Stimulated activated CD8-positive, alpha-beta memory T cell treated with anti-CD3 and anti-CD28 coated beads, Interleukin-15, amount 100 ng/mL, for 24 hours (primary cell): Measurements from ENCODE around the gene PACRG.
"Not testable (repeated sequence)": the region's sequence is repeated elsewhere in the genome, so short reads cannot be mapped to it uniquely, and the experiment has no call there.

Experiments used
- DNase-seq: peaks from one replicate; pipeline ENCODE4 v3.0.0-alpha.2; 2020; ENCODE audit warnings: low read depth

The PACRG gene

DNA sequence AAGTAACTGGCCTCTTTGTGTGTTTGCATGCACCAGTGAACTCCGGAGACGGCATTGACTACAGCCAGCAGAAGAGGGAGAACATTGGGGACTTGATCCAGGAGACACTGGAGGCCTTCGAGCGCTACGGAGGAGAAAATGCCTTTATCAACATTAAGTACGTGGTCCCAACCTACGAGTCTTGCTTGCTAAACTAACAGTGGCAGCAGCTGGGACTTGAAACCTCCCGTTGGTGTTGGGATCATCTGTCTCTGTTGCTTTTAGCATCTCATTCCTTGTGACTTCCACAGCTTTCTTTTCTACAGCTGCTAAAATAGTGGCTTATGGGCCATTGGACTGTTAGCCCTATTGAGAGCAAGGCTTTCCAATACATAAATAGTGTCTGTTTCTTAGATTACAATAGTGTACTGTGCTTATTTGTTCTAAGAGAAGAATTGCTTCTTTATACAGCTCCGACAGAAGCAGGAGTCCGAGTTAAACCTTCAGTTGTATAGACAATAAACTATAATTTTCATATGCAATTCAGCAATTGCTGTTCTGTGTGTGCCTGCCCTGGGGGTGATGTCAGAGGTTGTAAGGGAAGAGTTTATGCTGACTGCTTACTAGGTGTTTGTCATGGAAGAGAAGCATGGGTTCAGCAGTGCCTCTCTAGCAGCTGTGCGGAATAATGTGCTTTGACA lies 587.2 kb downstream of the PACRG start:
- DNase-seq: no peak

DNA sequence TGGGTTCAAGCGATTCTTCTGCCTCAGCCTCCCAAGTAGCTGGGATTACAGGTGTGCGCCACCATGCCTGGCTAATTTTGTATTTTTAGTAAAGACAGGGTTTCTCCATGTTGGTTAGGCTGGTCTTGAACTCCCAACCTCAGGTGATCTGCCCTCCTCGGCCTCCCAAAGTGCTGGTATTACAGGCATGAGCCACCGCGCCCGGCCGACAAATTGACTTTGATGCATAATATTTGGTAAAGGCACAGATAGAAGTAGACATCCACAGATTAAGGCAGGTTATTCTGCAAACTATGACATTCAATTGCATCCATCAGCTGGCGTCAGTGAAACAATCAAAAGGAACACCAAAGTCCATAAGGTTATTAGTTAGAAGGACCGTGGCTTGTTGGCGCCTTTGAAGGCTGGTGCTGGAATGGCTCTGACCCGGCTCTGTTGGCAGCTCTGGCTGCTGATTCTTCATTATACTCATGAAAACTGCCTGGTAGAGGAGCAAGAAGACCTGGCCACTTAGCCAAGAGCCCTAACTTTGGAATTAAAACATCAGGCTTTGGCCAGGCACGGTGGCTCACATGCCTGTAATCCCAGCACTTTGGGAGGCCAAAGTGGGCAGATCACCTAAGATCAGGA lies 589.2 kb downstream of the PACRG start:
- not testable (repeated sequence) for DNase-seq

DNA sequence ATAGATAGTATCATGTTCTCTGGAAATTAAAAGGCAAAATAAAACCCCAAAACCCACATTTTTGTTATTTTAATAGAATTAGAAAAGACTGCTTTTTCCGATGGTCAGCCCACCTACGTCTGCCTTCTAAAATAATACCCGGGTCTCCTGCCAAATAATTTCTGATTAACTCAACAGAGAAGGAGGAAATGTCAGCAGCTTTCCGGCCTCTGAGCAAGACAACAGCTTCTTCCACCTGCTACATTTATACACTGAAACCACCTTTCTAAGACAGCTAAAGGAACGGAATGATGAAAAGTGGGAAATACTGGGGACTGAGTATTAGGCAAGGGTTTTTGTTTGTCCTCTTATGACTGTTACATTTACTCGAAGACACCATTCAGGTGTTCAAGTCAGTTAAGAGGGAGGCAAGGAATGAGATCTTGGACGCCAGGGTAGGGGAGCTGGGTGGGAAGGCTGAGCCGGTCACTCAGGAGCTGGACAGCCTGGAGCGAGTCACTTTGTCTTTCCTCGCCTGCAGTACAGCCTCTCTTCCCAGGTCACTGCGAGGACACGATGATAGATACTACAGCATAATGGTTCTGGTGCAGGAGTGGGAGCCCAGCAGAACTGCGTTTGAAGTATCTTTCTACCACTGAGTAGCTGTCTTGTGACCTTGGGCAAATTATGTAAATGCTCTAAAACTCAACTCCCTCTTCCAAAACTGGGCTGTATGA lies 590.5 kb downstream of the PACRG start:
- no peak for DNase-seq

DNA sequence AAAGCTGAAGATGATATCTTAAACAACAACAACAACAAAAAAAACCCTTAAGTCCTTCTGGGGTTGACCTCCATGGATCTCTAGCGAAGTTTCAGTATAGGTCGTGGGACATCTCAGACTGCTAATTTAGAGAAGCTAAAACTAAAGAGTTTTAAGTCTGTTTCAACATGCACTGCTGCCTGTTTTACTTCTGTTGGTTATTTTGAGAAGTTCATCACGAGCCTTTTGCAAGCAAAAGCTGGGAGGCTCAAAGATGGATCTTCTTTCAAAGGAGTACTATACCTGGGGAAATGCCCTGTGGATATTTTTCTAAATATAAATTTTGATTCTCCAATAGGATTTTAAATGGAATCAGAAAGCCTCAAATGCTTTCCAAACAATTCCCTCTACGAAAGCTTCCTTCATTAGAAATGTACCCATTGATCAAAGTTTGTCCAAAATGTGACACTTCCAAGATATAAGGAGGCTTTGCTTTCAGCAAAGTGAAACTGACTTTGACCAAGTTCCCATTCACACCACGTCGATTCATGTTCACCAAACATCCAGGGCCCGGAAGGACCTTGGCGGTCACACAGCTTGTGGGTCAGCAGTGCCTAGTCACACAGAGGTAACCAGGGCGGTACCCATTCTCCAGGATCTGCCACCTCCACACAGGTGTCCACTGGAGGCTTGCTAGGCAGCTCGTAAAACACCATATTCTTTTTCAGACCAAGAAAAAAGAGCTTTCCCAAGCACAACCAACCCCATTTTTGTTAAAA lies 592.0 kb downstream of the PACRG start:
- DNase-seq: no peak

DNA sequence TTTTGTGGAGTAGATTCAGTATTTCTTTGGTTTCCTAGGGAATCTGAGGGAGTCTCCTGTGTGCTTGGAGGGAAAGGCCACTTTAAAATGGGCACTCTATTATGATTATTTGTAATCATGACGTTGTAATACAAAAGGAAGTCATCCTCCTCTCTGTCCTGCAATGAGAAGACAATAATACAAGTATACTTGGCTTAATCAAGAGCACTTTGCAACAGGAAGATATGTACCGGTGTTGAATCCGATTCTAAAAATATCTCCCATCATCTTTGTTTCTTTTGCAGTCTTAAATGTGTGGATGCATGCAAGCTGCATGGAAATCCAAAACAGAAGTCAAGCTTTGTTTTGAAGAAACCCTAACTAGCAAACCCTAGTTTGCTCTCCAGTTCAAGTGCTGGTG lies 592.6 kb downstream of the PACRG start:
- DNase-seq: no peak

DNA sequence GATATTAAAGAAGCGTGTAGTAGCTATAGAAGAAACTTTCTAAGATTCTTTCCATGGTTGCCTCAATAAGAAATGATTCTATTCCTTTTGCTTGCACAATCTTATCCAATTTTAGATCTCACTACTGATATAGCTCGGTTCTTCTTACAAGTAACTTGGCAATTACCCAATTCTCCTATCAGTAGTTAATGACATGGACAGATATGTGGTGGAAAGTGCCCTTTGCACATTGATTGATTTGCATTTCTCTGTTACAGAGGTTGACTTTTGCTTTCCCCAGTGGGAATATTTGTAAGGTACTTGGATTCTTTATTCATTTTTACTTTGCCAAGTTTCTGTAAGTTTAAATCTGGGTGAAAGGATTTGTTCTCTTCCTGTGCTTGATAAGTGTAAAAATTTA lies 593.0 kb downstream of the PACRG start:
- DNase-seq: no peak

DNA sequence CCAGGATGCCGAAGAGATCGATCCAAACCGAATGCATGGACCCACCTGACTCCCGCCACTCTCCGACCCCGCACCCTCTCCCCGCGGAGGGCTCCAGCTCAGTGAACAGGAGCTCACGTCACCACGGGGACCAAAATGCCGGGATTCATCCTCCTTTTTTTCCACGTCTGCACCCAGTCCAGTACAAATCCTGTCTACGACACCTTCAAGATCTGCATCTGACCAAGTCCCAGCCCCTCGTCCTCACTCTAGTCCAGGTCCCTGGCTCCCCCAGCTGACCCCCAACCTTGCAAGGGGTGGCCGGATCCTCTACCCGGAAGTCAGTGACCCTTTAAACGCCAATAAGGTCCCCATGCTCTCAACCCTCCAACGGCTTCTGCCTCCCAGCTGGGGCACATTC lies 593.9 kb downstream of the PACRG start:
- DNase-seq: no peak

DNA sequence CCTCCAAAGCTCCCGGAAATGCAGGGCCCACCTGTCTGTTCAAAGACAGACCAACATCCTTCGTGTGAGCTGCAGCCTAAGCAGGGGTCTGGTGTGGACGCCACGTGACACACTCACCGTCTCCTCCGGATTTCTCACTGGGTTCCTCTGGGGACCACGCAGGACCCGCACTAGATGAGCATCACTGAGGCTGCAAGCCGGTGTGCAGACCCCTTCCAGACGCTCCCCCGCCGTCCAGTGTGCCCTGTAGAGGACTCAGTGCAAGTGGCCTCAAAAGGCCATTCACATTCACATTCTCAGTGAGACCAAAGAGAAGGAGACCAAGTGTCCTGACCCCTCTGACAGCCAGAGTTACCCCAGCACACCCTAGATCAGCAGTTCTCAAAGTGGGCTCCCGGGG lies 595.5 kb downstream of the PACRG start:
- DNase-seq: no peak

DNA sequence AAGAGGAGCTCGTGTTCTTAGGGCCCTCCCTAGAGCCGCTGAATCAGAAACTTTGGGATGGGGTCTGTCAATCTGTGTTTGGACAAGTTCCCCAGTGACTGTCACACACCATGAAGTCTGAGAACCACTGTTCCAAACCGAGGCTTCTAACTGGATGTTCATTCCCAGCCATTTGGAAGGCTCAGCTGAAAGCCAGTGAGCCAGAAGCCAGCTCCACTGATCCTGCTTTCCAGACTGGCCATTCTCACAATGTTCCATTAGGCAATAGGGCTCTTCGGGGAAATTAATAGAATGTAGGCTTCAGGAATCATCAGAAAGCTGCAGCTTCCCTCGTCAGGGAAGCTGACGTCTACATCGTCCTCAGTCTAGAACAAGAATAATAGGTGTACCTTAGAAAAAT lies 595.9 kb downstream of the PACRG start:
- DNase-seq: no peak

DNA sequence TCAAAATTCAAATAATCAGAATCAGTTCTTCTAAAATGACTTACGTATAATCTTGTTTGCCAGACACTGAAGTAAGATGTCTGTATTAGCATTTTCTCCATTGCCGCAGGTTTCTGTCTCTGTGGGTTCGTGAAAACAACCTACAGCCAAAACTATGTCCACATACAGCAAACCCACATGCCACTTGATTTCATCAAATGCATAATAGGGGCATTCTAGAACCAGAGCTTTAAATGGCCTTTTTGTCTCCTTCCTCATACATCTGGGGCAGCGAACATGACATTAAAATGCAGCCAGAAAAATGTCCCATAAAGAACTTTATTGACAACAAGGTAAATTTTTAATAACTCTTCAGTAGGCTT lies 596.5 kb downstream of the PACRG start:
- DNase-seq: no peak

DNA sequence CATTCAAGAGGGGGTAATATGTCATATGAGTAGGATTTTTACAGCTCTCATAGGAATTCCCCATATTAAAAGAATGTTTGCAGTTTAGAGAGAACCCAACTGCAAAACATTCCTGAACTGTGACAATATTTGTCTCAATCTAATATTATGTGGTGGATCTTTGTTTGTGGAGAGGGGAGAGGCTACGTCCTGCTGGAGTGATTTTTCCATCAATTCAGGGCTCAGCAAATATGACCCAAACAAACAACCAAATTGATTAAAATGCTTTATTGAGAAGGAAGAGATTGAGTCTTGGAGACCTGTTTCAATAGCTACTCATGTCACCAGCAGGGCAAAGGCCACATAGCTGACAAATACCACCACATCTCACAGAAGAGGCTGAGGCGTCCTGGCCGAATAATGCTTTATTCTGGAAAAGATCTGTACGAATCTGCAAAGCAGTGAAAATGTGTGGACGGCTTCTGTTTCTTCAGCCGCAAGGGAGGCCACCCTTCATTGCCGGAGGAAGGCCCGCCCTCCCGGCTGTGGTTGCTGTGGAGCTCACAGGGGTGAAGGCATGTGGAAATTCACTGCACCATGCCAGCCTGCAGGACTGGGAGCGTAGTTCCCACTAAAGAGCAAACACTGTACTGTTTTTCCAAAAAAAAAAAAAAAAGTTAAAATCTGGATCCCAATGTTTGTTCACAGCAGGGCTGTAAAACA lies 597.1 kb downstream of the PACRG start:
- no peak for DNase-seq

DNA sequence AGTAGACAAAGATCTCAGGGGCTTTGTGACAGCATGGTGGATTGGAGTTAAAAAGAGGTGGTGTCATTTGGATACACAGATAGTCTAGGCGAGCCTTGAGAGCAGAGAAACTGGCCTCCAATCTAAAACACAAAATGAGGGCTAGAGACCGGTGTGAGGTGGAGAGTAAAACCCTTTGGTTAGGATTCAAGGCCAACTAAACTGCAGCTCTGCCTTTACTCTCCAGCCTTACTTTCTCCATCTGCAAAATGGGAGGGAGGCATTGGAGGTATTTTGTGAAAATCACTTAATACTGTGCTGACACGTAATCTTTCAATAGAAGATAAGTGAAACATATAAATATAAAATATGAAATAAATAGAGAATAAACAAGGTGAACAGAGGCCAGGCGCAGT lies 597.6 kb downstream of the PACRG start:
- no peak for DNase-seq

DNA sequence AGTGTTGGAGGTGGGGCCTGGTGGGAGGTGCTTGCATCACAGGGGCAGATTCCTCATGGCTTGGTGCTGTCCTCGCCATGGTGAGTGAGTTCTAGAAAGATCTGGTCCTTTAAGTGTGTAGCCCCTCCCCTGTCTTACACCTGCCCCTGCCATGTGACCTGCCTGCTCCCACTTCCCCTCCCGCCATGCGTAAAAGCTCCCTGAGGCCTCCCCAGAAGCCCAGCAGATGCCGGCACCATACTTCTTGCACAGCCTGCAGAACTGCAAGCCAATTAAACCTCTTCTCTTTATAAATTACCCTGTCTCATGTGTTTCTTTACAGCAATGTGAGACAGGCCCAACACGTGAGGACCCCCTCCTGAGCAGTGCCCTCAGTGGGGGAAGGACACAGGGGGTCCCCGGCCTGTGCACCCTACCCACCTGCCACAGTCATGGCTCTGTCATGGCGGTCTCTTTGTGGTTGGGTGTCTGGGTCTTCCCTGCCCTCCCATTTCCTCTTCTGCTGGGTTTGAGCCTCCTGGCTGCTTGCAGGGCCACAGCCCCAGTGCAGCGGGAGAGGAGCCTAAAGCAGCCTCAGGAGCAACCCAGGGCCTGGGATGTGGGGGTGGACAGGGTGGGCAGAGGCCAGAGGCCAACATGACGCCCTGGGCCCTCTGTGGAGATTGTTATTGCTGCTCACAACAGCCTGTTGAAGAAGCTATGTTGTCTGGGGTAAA lies 599.5 kb downstream of the PACRG start:
- no peak for DNase-seq

DNA sequence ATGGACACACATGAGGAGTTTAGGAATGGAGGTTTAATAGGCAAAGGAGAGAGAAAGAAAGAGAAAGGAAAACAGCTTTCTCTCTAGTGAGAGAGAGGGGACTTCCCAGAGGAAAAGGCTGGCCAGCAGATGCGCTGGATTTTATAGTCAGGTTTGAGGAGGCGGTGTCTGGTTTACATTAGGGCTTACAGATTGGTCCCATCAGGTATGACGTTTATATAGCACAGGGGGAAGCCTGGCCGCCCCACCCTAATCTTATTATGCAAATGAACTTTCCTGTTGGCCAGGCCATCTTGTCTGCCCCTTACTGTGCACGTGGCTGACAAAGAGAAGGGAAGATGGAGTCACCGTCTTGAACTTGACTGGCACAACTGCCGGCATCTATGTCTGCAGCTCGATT lies 600.1 kb downstream of the PACRG start:
- DNase-seq: no peak

DNA sequence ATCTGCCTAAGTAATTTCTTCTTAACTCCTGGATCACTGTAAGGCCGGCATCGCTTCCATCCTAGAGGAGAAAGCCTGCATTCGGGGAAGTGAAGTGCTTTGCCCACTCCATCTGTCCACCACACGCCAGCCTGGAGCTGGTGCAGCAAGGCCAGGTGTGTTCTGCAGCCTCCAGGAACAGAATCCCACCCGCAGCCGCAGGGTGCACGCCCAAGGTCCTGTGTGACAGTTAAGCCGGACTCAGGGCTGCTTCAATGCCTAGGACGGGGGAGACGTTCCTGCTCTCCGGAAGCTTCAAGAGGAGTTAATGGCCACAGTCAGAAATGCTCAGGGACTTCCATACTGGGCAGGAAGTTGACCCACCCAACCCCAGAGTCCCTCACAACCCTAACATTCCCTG lies 600.6 kb downstream of the PACRG start:
- no peak for DNase-seq

DNA sequence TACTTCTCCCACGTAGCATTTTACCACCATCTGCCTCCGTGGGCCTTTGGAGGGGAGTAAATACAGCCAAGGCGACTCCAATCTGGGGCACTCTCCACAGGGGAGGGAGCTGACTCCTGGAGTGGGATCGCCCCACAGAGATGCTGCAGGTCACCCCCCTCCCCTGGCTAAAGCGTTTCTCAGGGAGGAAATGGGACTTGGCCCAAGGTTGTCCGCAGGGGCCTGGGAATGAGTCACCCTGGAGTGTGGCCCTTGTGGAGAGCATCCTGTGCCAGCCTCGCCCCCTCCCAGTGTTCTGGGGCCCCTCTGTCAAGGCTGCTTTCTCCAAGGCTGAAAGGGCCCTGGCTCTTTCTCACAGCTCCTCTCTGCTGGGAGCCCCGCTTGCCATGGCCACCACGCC lies 602.2 kb downstream of the PACRG start:
- DNase-seq: no peak

DNA sequence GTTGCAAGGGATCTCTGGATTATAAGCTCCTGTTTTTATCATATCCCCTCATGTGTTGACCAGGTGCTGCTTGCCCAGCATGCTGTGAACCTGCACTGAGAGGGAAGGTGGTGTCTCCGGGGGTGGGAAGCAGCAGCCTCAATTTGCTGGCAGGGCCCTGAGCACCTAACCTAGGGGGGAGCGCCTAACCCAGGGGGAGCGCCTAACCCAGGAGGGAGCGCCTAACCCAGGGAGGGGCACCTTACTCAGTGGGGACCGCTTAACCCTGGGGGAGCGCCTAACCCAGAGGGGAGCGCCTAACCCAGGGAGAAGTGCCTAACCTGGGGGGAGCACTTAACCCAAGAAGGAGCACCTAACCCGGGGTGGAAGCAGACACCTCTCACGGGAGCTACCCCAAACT lies 603.5 kb downstream of the PACRG start:
- no peak for DNase-seq

DNA sequence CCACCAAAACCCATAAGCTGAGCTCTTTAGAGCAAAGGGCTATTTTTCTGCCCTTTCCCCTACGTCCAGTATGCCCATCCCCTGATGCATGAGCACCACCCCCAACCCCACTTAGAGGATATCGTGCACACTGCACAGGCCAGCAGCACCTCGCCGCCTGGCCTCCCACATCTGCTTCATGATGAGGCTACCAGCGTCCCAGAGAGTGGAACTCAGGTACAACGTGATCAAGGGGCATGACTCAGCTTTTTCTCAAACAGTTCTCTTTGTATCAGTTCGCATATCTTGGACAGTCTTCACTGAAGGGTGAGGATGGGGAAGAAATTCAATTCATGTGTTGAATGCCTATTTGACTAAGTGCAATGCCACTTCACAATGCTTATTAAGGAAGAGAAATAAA lies 604.8 kb downstream of the PACRG start:
- DNase-seq: no peak

DNA sequence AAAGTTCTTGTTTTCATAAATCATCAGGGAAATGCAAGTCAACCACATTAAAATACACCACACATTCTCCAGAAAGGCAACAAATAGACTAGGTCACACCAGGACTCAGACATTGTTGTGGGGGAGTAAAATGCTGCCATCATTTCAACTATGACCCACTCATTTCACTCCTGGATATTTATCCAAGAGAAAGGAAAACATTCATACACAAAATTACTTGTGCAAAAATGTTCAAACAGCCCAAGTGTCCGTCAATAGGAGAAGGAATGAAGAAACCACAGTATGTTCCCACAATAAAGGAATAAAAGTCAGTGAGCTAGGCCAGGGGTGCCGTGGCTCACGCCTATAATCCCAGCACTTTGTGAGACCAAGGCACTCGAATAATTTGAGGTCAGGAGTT lies 605.3 kb downstream of the PACRG start:
- no peak for DNase-seq

DNA sequence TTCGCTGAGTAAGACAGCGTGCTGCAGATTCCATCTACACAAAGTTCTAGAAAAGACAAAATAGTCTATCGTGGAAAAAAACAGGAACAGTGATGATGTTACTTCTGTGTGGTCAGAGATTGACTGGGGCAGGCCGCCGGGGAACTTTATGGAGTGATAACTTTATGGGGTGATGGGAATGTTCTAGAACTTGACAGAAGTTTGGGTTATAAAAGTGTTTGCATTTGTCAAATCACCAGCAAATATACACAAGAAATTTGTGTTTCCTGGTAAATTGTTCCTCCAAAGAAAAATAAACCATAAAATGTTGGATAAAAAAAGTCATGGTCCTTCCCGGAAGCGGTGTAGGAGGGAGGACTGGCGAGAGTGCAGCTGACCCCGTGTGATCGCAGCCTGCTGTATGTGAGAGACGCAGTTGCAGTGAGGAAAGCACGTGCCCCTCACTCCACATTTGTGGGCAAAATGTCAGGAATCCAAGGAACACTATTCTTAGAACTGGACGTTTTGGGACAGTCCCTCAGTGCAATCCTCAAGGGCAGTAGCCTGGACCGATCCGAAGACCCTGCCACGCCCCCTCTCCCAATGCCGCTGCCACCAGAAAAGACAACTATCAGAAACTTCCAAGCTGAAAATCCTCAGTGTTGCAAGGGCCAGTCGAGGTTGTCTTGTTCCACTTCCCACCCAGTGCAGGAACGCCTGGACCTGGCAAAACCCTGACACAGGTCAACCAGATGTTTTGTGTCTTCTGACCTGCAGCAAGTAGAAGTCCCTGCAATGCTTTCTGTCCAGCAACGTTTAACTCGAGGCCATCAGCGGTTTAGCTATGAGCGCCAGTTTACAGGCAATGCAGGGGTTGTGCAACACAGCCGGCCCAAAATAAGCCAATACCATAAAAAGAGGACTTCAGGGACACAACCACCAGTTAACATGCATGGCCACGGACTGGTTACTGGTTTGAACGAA lies 606.2 kb downstream of the PACRG start:
- DNase-seq: no peak
